Neuron (in vitro differentiated cells): Measurements from ENCODE around the gene CGB2.
"Not testable (repeated sequence)": the region's sequence is repeated elsewhere in the genome, so short reads cannot be mapped to it uniquely, and the experiment has no call there.

ENCODE experiments used
- H2AFZ ChIP-seq: one replicate; pipeline ENCODE4 v1.6.1; 2013; ENCODE audit warnings: low read depth, mild to moderate bottlenecking, inconsistent platforms, low read length, moderate library complexity
- H3K27me3 ChIP-seq: one replicate; pipeline ENCODE4 v1.6.1; 2013; ENCODE audit warnings: low read length; ENCODE audit not compliant: insufficient read depth
- H3K36me3 ChIP-seq: one replicate; pipeline ENCODE4 v1.6.1; 2013; ENCODE audit warnings: low read length; ENCODE audit not compliant: insufficient read depth
- H3K4me1 ChIP-seq: one replicate; pipeline ENCODE4 v1.6.1; 2013; ENCODE audit warnings: low read length; ENCODE audit not compliant: insufficient read depth
- H3K4me3 ChIP-seq: 2 replicates; pipeline ENCODE4 v1.5.1; 2013; ENCODE audit warnings: mild to moderate bottlenecking, low read length, moderate library complexity
- H3K9me3 ChIP-seq: one replicate; pipeline ENCODE4 v1.6.1; 2013; ENCODE audit warnings: low read length

Gene CGB2

DNA sequence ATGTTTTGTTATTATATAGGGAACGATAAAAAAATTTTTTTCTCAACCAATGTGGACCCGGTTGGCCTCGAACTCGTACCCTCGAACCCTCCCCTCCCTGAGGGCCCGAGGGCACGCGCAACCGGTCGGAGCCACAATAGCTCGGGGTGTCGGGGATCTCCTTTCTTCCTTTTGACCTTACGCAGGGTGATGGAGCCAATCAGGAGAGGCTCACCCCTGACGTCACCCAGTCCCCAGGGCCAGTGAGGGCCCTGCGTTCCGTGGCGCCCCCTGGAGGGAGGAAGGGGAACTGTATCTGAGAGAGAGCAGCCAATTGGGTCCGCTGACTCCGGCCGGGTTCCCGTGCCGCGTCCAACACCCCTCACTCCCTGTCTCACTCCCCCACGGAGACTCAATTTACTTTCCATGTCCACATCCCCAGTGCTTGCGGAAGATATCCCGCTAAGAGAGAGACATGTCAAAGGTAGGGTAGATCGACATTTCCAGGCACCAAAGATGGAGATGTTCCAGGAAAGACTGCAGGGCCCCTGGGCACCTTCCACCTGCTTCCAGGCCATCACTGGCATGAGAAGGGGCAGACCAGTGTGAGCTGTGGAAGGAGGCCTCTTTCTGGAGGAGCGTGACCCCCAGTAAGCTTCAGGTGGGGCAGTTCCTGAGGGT lies at the start of gene CGB2:
Gene CGB2 (plus strand): TSS at position 249 of the 660 bp plus-strand sequence. CDS start 206 bp downstream, at position 455.
- not testable (repeated sequence) for H2AFZ ChIP-seq, H3K27me3 ChIP-seq, H3K4me1 ChIP-seq, H3K9me3 ChIP-seq, H3K36me3 ChIP-seq, H3K4me3 ChIP-seq

DNA sequence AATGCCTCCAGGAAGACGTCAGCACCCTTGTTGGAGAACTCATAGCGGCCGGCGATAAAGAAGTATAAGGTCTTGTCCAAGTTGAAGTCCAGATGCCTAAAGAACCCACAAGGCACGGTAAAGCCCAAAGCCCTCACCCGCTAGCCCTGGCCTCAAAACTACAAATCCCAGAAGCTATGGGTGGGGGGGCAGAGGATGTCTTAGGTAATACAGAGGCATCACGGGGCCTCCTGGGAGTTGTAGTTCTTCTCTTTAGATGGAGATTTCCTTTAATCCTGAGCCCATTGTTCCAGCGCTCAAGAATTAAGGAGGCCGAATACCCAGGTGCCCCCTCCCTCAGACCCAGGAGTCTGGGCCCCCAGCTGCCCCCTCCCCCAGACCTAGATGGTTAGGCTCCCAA lies 49.4 kb upstream of the CGB2 start:
- Histone ChIP-seq H3K36me3 (peaks cover 45% of the 10 kb centered on the region), H3K4me1 (no peaks in the 10 kb centered on the region), H3K27me3 (no peaks in the 10 kb centered on the region), H3K4me3 (no peak overlapping the region), H2AFZ (no peak overlapping the region), H3K9me3 (no peaks in the 10 kb centered on the region)

DNA sequence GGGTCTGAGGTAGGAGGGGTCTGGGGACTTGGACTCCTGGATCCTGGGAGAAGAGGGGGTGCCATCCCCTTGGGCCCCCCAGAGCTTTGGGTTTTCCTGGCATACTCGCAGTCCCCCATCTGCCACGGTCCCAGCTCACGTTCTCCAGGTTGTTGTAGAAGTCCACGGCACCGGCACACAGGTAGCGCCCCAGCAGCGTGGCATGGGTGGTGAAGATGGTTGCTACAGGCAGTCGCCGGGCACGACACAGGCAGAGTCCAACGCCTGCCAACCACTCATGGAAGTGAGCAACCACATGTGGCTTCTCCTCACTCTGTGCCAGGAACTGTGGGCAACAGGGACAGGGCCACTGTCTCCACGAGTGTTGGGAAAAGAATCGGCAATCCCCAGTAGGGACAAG lies 46.0 kb upstream of the CGB2 start:
- H3K36me3 ChIP-seq, result peaks cover 44% of the 10 kb centered on the region
- no peaks in the 10 kb centered on the region for H3K27me3 ChIP-seq
- no peaks in the 10 kb centered on the region for H3K4me1 ChIP-seq
- H3K9me3 ChIP-seq, result no peaks in the 10 kb centered on the region
- no peak overlapping the region for H2AFZ ChIP-seq
- H3K4me3 ChIP-seq, result no peak overlapping the region

GRCh38 chr19:48986211-48986610 lies 45.5 kb upstream of the CGB2 start:
- Histone ChIP-seq H3K4me3 (no peak overlapping the region), H3K4me1 (no peaks in the 10 kb centered on the region), H2AFZ (no peak overlapping the region), H3K9me3 (no peaks in the 10 kb centered on the region), H3K27me3 (no peaks in the 10 kb centered on the region), H3K36me3 (peaks cover 44% of the 10 kb centered on the region)

- Histone ChIP-seq H3K4me1 (peaks cover 7% of the 10 kb centered on the region), H2AFZ (no peak overlapping the region), H3K36me3 (peaks cover 36% of the 10 kb centered on the region), H3K4me3 (no peak overlapping the region), H3K27me3 (no peaks in the 10 kb centered on the region), H3K9me3 (no peaks in the 10 kb centered on the region)
These were observed 44.4 kb upstream of the CGB2 start for GRCh38 chr19:48987323-48987722.

GRCh38 chr19:48988286-48988685 lies 43.4 kb upstream of the CGB2 start:
- Histone ChIP-seq H3K4me3 (no peak overlapping the region), H2AFZ (no peak overlapping the region), H3K36me3 (peaks cover 32% of the 10 kb centered on the region), H3K9me3 (no peaks in the 10 kb centered on the region), H3K4me1 (peaks cover 7% of the 10 kb centered on the region), H3K27me3 (no peaks in the 10 kb centered on the region)

DNA sequence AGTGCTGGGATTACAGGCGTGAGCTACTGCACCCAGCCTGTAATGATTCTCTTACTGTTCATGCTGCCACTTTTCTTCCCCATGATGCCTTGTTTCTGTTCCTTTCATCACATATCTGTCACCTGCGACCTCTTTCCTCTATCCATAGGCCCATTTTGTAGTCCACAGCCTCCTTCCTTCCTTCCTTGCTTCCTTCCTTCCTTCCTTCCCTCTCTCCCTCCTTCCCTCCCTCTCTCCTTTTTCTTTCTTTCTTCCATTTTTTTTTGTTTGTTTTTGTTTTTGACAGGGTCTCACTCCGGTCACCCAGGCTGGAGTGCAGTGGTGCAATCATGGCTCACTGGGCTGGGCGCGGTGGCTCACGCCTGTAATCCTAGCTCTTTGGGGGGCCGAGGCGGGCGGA lies 42.8 kb upstream of the CGB2 start:
- peaks cover 7% of the 10 kb centered on the region for H3K4me1 ChIP-seq
- no peak overlapping the region for H3K4me3 ChIP-seq
- H2AFZ ChIP-seq, result no peak overlapping the region
- no peaks in the 10 kb centered on the region for H3K9me3 ChIP-seq
- H3K27me3 ChIP-seq, result no peaks in the 10 kb centered on the region
- H3K36me3 ChIP-seq, result peaks cover 32% of the 10 kb centered on the region

GRCh38 chr19:48989701-48990291 lies 41.9 kb upstream of the CGB2 start:
- peaks cover 30% of the 10 kb centered on the region for H3K36me3 ChIP-seq
- H2AFZ ChIP-seq, result no peak overlapping the region
- peaks cover 14% of the 10 kb centered on the region for H3K4me1 ChIP-seq
- no peaks in the 10 kb centered on the region for H3K9me3 ChIP-seq
- H3K27me3 ChIP-seq, result no peaks in the 10 kb centered on the region
- no peak overlapping the region for H3K4me3 ChIP-seq

DNA sequence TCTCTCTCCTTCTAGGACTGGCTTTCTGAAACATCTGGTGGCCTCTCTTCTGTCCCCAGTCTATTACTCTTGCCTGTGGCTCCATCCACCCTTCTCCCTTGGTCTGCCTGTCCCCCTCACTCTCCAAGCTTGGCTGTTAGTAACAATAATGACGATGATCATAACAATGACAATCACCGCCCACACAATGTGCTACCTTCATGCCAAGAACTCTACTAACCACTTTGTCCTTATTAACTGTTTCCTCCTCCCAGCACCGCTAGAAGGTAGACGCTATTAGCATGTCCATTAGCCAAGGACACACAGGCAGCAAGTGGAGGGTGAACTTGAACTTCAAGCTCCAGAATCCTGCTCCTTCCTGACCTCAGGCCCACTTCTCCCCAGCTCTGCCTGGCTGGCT lies 41.3 kb upstream of the CGB2 start:
- H3K27me3 ChIP-seq, result no peaks in the 10 kb centered on the region
- peaks cover 17% of the 10 kb centered on the region for H3K4me1 ChIP-seq
- H3K36me3 ChIP-seq, result peaks cover 24% of the 10 kb centered on the region
- H3K4me3 ChIP-seq, result no peak overlapping the region
- no peak overlapping the region for H2AFZ ChIP-seq
- no peaks in the 10 kb centered on the region for H3K9me3 ChIP-seq

- H2AFZ ChIP-seq, result no peak overlapping the region
- peaks cover 17% of the 10 kb centered on the region for H3K36me3 ChIP-seq
- no peaks in the 10 kb centered on the region for H3K27me3 ChIP-seq
- no peak overlapping the region for H3K4me3 ChIP-seq
- H3K9me3 ChIP-seq, result no peaks in the 10 kb centered on the region
- H3K4me1 ChIP-seq, result peaks cover 17% of the 10 kb centered on the region
These were observed 40.6 kb upstream of the CGB2 start for GRCh38 chr19:48991011-48991609.

GRCh38 chr19:48991873-48992580 lies 39.7 kb upstream of the CGB2 start:
- H2AFZ ChIP-seq, result peak overlapping the region; percentile 7
- H3K9me3 ChIP-seq, result no peaks in the 10 kb centered on the region
- H3K36me3 ChIP-seq, result peaks cover 12% of the 10 kb centered on the region
- peaks cover 17% of the 10 kb centered on the region for H3K4me1 ChIP-seq
- no peaks in the 10 kb centered on the region for H3K27me3 ChIP-seq
- H3K4me3 ChIP-seq, result peak overlapping the region; percentile 74

- Histone ChIP-seq H3K4me3 (peak overlapping the region; percentile 74), H3K27me3 (no peaks in the 10 kb centered on the region), H3K36me3 (peaks cover 7% of the 10 kb centered on the region), H2AFZ (peak overlapping the region; percentile 7), H3K9me3 (no peaks in the 10 kb centered on the region), H3K4me1 (peaks cover 17% of the 10 kb centered on the region)
These were observed 39.0 kb upstream of the CGB2 start for GRCh38 chr19:48992581-48993174.
